ENCODE data around the gene BMPR2.

The BMPR2 gene

GRCh38 chr2:202608142-202608852 lies 232.2 kb downstream of the BMPR2 start:
- H3K4me3 ChIP-seq (ENCODE audit: low read depth, low read length), result no peak overlapping the region
- H3K27ac ChIP-seq, result no peak overlapping the region
- no peak for TF ChIP-seq CTCF (IDR thresholded peaks at IDR 0.05; ENCODE audit: low read depth, low read length, missing control alignments)
- no peaks in the 10 kb centered on the region for H3K36me3 ChIP-seq (replicated peaks)
- in situ Hi-C loops (cut with HindIII; ENCODE audit: low pct_ligation_motif_present, low sequenced_read_pairs), result no loop called here
- DNase-seq, result no peak
- H3K27me3 ChIP-seq (replicated peaks), result no peaks in the 10 kb centered on the region

DNA sequence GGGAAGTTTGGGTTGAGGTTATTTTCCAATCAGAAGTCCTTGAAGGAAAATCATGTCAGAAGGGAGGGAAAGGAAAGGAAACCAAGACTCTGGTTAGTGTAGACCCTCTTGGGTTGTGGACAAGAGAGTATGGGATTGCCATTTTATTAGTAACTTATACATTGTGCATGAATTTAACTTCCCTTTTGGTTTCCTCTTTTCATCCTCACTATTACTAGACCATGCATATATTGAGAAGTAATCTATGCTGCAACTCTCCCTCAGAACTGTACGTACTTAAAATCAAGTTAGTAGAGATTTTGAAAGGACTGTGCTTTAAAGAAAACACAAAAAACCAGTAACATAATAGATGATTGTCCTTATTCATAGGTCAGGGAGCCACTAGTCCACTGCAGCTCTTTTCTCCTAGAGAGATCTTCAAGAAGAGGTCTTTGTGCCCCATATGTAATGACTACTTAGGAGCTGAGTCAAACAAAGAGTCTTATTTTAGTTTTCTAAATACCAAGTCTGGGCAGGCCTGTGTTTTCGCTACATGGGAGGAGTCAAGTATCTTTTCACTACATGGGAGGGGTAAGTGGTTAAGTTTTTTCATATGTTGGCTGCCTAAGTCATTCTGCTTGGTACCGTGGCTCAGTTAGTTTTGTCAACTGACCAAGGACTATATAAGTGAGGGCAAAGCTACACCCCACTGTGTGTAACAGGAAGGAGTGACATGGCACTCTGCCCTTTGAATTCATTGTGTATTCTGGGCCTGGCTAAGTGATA lies 233.4 kb downstream of the BMPR2 start:
- no peak overlapping the region for H3K4me3 ChIP-seq (ENCODE audit: low read depth, low read length)
- in situ Hi-C loops (cut with HindIII; ENCODE audit: low pct_ligation_motif_present, low sequenced_read_pairs), result no loop called here
- TF ChIP-seq CTCF (IDR thresholded peaks at IDR 0.05; ENCODE audit: low read depth, low read length, missing control alignments), result no peak
- no peaks in the 10 kb centered on the region for H3K36me3 ChIP-seq (replicated peaks)
- DNase-seq, result no peak
- H3K27me3 ChIP-seq (replicated peaks), result no peaks in the 10 kb centered on the region
- H3K27ac ChIP-seq, result no peak overlapping the region

- Histone ChIP-seq H3K4me3 (ENCODE audit: low read depth, low read length) (no peak overlapping the region), H3K36me3 (replicated peaks) (no peaks in the 10 kb centered on the region), H3K27me3 (replicated peaks) (no peaks in the 10 kb centered on the region), H3K27ac (no peak overlapping the region)
- in situ Hi-C loops (cut with HindIII; ENCODE audit: low pct_ligation_motif_present, low sequenced_read_pairs), result no loop called here
- TF ChIP-seq CTCF (IDR thresholded peaks at IDR 0.05; ENCODE audit: low read depth, low read length, missing control alignments), result no peak
- no peak for DNase-seq
Observed at GRCh38 chr2:202610380-202610779, 234.3 kb downstream of the BMPR2 start.

- in situ Hi-C loops (cut with HindIII; ENCODE audit: low pct_ligation_motif_present, low sequenced_read_pairs), result no loop called here
- Histone ChIP-seq H3K36me3 (replicated peaks) (no peaks in the 10 kb centered on the region), H3K27ac (no peak overlapping the region), H3K4me3 (ENCODE audit: low read depth, low read length) (no peak overlapping the region), H3K27me3 (replicated peaks) (no peaks in the 10 kb centered on the region)
- TF ChIP-seq CTCF (IDR thresholded peaks at IDR 0.05; ENCODE audit: low read depth, low read length, missing control alignments), result no peak
- DNase-seq, result no peak
Observed at GRCh38 chr2:202612145-202612544, 236.0 kb downstream of the BMPR2 start.

GRCh38 chr2:202613479-202613878 lies 237.4 kb downstream of the BMPR2 start:
- Histone ChIP-seq H3K27me3 (replicated peaks) (no peaks in the 10 kb centered on the region), H3K36me3 (replicated peaks) (no peaks in the 10 kb centered on the region), H3K4me3 (ENCODE audit: low read depth, low read length) (no peak overlapping the region), H3K27ac (no peak overlapping the region)
- DNase-seq, result no peak
- no peak for TF ChIP-seq CTCF (IDR thresholded peaks at IDR 0.05; ENCODE audit: low read depth, low read length, missing control alignments)
- in situ Hi-C loops (cut with HindIII; ENCODE audit: low pct_ligation_motif_present, low sequenced_read_pairs), result no loop called here
